NCI-H2171 treated with DMSO at 0.1 percent for 48 hours (cell line): Measurements from ENCODE around the gene NECTIN1.

ENCODE experiments used
- DNase-seq: peaks from one replicate; lab custom pipeline; 2025; lab: John Stamatoyannopoulos, UW

NECTIN1 gene

GRCh38 chr11:119730789-119731386 is 1.9 kb upstream of the NECTIN1 start:
- no peak for DNase-seq

- no peak for DNase-seq
Measured at GRCh38 chr11:119729951-119730613, 1.1 kb upstream of the NECTIN1 start.

- DNase-seq: no peak
Measured at GRCh38 chr11:119729581-119729927, 554 bp upstream of the NECTIN1 start.

GRCh38 chr11:119728211-119728626 is 781 bp downstream of the NECTIN1 start:
- no peak for DNase-seq

GRCh38 chr11:119727523-119728151 is 1.4 kb downstream of the NECTIN1 start:
- no peak for DNase-seq

GRCh38 chr11:119726585-119727522 is 2.1 kb downstream of the NECTIN1 start:
- peak; percentile 14 for DNase-seq

GRCh38 chr11:119726150-119726553 is 2.8 kb downstream of the NECTIN1 start:
- peak; percentile 23 for DNase-seq

- no peak for DNase-seq
Measured at GRCh38 chr11:119724956-119725355, 4.0 kb downstream of the NECTIN1 start.

GRCh38 chr11:119723952-119724325 is 5.1 kb downstream of the NECTIN1 start:
- no peak for DNase-seq

- DNase-seq: peak; percentile 64
Measured at GRCh38 chr11:119723243-119723951, 5.6 kb downstream of the NECTIN1 start.

- peak; percentile 66 for DNase-seq
Measured at GRCh38 chr11:119722281-119722794, 6.7 kb downstream of the NECTIN1 start.

GRCh38 chr11:119721129-119722120 is 7.6 kb downstream of the NECTIN1 start:
- DNase-seq: no peak

GRCh38 chr11:119720311-119720913 is 8.6 kb downstream of the NECTIN1 start:
- DNase-seq: no peak

- DNase-seq: peak; percentile 44
Measured at GRCh38 chr11:119717839-119718534, 11.0 kb downstream of the NECTIN1 start.

GRCh38 chr11:119716582-119717498 is 12.2 kb downstream of the NECTIN1 start:
- DNase-seq: no peak

GRCh38 chr11:119714590-119714989 is 14.4 kb downstream of the NECTIN1 start:
- DNase-seq: no peak

GRCh38 chr11:119714189-119714588 is 14.8 kb downstream of the NECTIN1 start:
- no peak for DNase-seq
